ENCODE results near the gene SLCO2A1. TPM values are rescaled to one million over a fixed set of nuclear protein-coding genes. Genes with fewer than 3 reads are reported as not detected.

The SLCO2A1 gene
- total and polyA plus RNA-seq, 3 donors from 2014 or later: 2.2 to 5.3 (median 2.5) TPM

DNA sequence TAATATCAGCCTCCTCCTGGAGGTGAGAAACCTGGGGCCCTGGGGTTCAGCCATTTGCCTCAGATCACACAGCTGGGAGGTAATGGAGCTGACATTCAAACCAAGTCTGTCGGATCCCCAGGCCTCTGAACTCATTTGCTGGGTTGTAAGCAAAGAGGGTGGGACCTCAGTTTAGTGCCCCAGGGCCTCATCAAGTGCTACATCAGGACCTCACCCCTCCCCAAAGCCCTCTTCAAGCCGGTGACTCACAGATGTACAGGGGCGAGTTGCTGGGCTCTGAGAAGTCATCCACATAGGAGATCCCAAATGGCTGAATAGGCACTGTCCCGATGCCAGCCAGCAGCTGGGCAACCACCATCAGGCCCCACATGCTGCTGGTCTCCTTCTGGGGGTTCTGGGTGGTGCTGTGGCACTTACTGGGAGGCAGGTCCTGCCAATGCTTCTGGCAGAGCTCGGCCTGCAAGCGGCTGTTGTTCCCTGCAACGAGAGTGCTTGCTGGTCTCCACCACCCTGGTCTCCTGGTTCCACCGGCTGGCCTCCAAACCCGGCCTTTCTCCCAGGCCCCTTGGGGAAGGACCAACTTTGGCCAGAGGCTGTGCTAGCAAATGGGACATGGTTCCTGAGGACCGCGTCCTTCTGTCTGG, 74.9 kb downstream of the SLCO2A1 start:
- H3K36me3 ChIP-seq (ENCODE audit: low read depth, missing control alignments): no peaks in the 10 kb centered on the region
- H3K4me1 ChIP-seq: peaks cover 3% of the 10 kb centered on the region
- no peak overlapping the region for H3K4me3 ChIP-seq
- TF ChIP-seq POLR2A (IDR thresholded peaks at IDR 0.05): no peak
- TF ChIP-seq, protein P1, sequence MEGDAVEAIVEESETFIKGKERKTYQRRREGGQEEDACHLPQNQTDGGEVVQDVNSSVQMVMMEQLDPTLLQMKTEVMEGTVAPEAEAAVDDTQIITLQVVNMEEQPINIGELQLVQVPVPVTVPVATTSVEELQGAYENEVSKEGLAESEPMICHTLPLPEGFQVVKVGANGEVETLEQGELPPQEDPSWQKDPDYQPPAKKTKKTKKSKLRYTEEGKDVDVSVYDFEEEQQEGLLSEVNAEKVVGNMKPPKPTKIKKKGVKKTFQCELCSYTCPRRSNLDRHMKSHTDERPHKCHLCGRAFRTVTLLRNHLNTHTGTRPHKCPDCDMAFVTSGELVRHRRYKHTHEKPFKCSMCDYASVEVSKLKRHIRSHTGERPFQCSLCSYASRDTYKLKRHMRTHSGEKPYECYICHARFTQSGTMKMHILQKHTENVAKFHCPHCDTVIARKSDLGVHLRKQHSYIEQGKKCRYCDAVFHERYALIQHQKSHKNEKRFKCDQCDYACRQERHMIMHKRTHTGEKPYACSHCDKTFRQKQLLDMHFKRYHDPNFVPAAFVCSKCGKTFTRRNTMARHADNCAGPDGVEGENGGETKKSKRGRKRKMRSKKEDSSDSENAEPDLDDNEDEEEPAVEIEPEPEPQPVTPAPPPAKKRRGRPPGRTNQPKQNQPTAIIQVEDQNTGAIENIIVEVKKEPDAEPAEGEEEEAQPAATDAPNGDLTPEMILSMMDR (IDR thresholded peaks at IDR 0.05): no peak
- no peak for DNase-seq
- H3K9me3 ChIP-seq: no peaks in the 10 kb centered on the region
- intact Hi-C loops (cut with DNase I; ENCODE audit: low total_unique reads): no loop called here
- 95 to 97% methylated on average over 6 to 11 of the region's 11 CpGs for WGBS, 2 donors
- H3K27me3 ChIP-seq: no peaks in the 10 kb centered on the region
- H3K27ac ChIP-seq: no peak overlapping the region

DNA sequence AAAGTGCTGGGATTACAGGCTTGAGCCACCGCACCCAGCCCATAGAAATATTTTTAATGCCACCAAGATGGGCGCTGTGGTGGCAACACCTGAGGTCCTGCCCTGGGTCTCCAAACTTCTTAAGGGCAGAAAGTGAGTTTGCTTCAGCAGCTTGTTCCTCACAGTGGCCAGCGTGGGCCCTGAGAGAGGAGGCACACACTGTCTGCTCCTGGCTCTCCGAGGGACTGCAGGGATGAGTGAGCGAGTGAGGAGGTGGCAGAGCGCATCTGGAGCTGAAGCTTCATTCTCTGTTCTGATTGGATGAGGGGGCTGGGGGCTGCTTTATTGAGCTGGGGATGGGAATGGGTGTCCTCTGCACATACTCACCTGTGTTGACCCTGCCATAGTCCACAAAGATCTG, 76.4 kb downstream of the SLCO2A1 start:
- Histone ChIP-seq H3K27me3 (no peaks in the 10 kb centered on the region), H3K36me3 (ENCODE audit: low read depth, missing control alignments) (no peaks in the 10 kb centered on the region), H3K4me1 (peaks cover 3% of the 10 kb centered on the region), H3K9me3 (no peaks in the 10 kb centered on the region), H3K27ac (no peak overlapping the region), H3K4me3 (no peak overlapping the region)
- intact Hi-C loops (cut with DNase I; ENCODE audit: low total_unique reads): no loop called here
- no peak for DNase-seq
- TF ChIP-seq POLR2A (IDR thresholded peaks at IDR 0.05): no peak
- TF ChIP-seq, protein P1 (IDR thresholded peaks at IDR 0.05): no peak
- 96 to 97% methylated on average over 6 of the region's 6 CpGs for WGBS, 2 donors

DNA sequence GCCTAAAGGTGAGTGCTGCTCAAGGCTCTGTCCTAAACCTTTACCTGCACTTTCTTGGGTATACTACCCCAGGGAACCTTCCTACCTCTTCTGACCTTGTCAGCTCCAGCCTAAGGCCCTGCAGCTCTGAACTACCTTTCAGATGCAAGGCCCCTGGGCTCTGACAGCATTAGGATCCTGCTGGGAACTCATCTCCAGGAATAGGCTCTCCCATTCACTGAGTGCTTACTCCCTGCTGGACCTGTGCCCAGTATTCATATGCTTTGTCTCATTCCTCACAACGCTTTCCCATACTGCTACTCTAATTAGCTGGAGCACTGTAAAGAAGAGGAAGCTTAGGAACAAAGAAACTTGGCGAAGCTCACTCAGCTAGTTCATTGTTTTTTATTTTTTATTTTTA, 80.3 kb downstream of the SLCO2A1 start:
- WGBS, 2 donors: 67 to 76% methylated on average over 2 of the region's 2 CpGs
- H3K27ac ChIP-seq: no peak overlapping the region
- TF ChIP-seq POLR2A (IDR thresholded peaks at IDR 0.05): no peak
- TF ChIP-seq, protein P1 (IDR thresholded peaks at IDR 0.05): no peak
- intact Hi-C loops (cut with DNase I; ENCODE audit: low total_unique reads): no loop called here
- H3K4me3 ChIP-seq: no peak overlapping the region
- H3K36me3 ChIP-seq (ENCODE audit: low read depth, missing control alignments): no peaks in the 10 kb centered on the region
- no peaks in the 10 kb centered on the region for H3K27me3 ChIP-seq
- H3K4me1 ChIP-seq: peaks cover 5% of the 10 kb centered on the region
- DNase-seq: no peak
- no peaks in the 10 kb centered on the region for H3K9me3 ChIP-seq

DNA sequence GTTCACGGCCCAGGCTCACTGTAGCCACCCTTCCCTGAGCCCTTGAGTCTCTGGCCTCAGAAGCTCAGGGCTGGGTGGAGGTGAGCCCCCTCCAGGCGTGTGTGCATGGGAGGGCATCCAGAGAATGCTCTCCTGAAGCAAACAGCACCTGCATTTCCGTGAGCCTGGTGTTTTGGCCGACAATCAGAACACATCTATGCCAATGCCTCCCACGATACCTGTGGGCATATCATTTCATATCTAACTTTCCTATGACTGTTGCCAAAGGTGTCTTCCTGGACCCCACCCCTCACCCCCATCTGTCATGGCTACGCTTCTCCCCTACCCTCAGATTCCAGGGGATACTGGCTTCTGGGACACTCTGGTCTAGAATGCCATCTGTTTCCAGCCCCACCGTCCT, 80.7 kb downstream of the SLCO2A1 start:
- Histone ChIP-seq H3K27ac (no peak overlapping the region), H3K9me3 (no peaks in the 10 kb centered on the region), H3K36me3 (ENCODE audit: low read depth, missing control alignments) (no peaks in the 10 kb centered on the region), H3K27me3 (no peaks in the 10 kb centered on the region), H3K4me3 (no peak overlapping the region), H3K4me1 (peaks cover 7% of the 10 kb centered on the region)
- intact Hi-C loops (cut with DNase I; ENCODE audit: low total_unique reads): no loop called here
- TF ChIP-seq POLR2A (IDR thresholded peaks at IDR 0.05): no peak
- TF ChIP-seq, protein P1 (IDR thresholded peaks at IDR 0.05): no peak
- WGBS, 2 donors: 83 to 93% methylated on average over 5 to 7 of the region's 7 CpGs
- no peak for DNase-seq

Data from testis (tissue), 3 donors.